HEK293T (cell line): ENCODE measurements around the gene HSF5.

ENCODE experiments used
- ARNT ChIP-seq: fragments of 450-650 bp; IDR thresholded peaks from 2 replicates; pipeline ENCODE4 v1.6.1; 2017; ENCODE audit warnings: mild to moderate bottlenecking
- BHLHE40 ChIP-seq: fragments of 450-650 bp; IDR thresholded peaks from 2 replicates; pipeline ENCODE4 v1.6.1; 2016; ENCODE audit warnings: mild to moderate bottlenecking, moderate library complexity, borderline replicate concordance
- CTBP1 ChIP-seq: fragments of 450-650 bp; IDR thresholded peaks from 2 replicates; pipeline ENCODE4 v1.6.1; 2016; ENCODE audit warnings: borderline replicate concordance
- ELF4 ChIP-seq: fragments of 450-650 bp; IDR thresholded peaks from 2 replicates; pipeline ENCODE4 v1.6.1; 2017; ENCODE audit warnings: antibody characterized with exemption
- FOXA1 ChIP-seq: fragments of 450-650 bp; IDR thresholded peaks from 2 replicates; pipeline ENCODE4 v1.6.1; 2016; ENCODE audit warnings: mild to moderate bottlenecking
- FOXM1 ChIP-seq: fragments of 450-650 bp; IDR thresholded peaks from 2 replicates; pipeline ENCODE4 v1.6.1; 2017; ENCODE audit warnings: mild to moderate bottlenecking, borderline replicate concordance
- HDGF ChIP-seq: fragments of 450-650 bp; IDR thresholded peaks from 2 replicates; pipeline ENCODE4 v1.6.1; 2017; ENCODE audit warnings: antibody characterized with exemption, borderline replicate concordance
- LEF1 ChIP-seq: fragments of 450-650 bp; IDR thresholded peaks from 2 replicates; pipeline ENCODE4 v1.6.1; 2017; ENCODE audit warnings: mild to moderate bottlenecking, borderline replicate concordance
- SP1 ChIP-seq: fragments of 450-650 bp; IDR thresholded peaks from 2 replicates; pipeline ENCODE4 v1.6.1; 2017
- SUZ12 ChIP-seq: fragments of 450-650 bp; IDR thresholded peaks from 2 replicates; pipeline ENCODE4 v1.6.1; 2016; ENCODE audit warnings: mild to moderate bottlenecking
- TARDBP ChIP-seq: fragments of 450-650 bp; IDR thresholded peaks from 2 replicates; pipeline ENCODE4 v1.6.1; 2016
- ZNF384 ChIP-seq: fragments of 450-650 bp; IDR thresholded peaks from 2 replicates; pipeline ENCODE4 v1.6.1; 2016

GRCh38 chr17:58410714-58411407 is 77.3 kb downstream of the HSF5 start:
- TF ChIP-seq HDGF: no peak
- no peak for TF ChIP-seq SUZ12
- no peak for TF ChIP-seq LEF1
- no peak for TF ChIP-seq FOXM1
- no peak for TF ChIP-seq SP1
- TF ChIP-seq BHLHE40: no peak
- TF ChIP-seq CTBP1: no peak
- no peak for TF ChIP-seq ZNF384
- TF ChIP-seq TARDBP: no peak
- TF ChIP-seq FOXA1: no peak
- TF ChIP-seq ARNT: no peak
- TF ChIP-seq ELF4: no peak
